ENCODE data around the gene FOXN3. TPM values are rescaled to one million over a fixed set of nuclear protein-coding genes. Genes with fewer than 3 reads are reported as not detected.

FOXN3 gene
- total RNA-seq, 4 donors from 2014 or later, result 66.1 to 130 (median 109) TPM

DNA sequence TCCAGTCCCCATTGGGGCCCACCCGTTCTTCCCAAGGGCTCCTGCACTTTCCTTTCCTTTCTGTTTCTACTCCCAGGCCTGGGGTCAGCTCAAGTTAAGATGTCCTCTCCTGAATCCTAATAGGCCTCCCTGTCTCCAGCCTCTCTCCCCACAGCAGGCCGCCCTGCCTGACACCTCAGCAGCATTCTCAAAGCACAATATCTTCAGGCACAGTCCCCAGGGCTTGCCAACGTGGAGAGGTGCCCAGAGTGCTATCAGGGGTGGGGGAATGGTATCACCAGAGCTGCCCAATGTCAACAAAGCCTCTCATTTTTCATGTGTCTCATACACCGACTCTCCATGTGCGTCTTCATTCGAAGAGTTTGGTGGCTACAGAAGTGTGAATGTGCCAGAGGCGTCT, 123.0 kb downstream of the FOXN3 start:
- Histone ChIP-seq H3K4me1 (peaks cover 0 to 8% (median 3%) of the 10 kb centered on the region in 4 donors), H3K4me3 (no peak overlapping the region), H3K27me3 (no peaks in the 10 kb centered on the region), H3K36me3 (no peaks in the 10 kb centered on the region), H3K9me3 (no peaks in the 10 kb centered on the region), H3K27ac (no peak overlapping the region)
- TF ChIP-seq POLR2AphosphoS5 (IDR thresholded peaks at IDR 0.05) (no peak), POLR2A (IDR thresholded peaks at IDR 0.05) (no peak), EP300 (IDR thresholded peaks at IDR 0.05; ENCODE audit: low read depth) (no peak)
- TF ChIP-seq, protein P1, sequence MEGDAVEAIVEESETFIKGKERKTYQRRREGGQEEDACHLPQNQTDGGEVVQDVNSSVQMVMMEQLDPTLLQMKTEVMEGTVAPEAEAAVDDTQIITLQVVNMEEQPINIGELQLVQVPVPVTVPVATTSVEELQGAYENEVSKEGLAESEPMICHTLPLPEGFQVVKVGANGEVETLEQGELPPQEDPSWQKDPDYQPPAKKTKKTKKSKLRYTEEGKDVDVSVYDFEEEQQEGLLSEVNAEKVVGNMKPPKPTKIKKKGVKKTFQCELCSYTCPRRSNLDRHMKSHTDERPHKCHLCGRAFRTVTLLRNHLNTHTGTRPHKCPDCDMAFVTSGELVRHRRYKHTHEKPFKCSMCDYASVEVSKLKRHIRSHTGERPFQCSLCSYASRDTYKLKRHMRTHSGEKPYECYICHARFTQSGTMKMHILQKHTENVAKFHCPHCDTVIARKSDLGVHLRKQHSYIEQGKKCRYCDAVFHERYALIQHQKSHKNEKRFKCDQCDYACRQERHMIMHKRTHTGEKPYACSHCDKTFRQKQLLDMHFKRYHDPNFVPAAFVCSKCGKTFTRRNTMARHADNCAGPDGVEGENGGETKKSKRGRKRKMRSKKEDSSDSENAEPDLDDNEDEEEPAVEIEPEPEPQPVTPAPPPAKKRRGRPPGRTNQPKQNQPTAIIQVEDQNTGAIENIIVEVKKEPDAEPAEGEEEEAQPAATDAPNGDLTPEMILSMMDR (IDR thresholded peaks at IDR 0.05), result no peak
- no peak for DNase-seq
- WGBS, 2 donors (ENCODE audit: low coverage in 1 of 2), result 91 to 92% methylated on average over 4 to 7 of the region's 7 CpGs
- in situ Hi-C loops (cut with MboI; ENCODE audit: low pct_ligation_motif_present in 1 of 4, low pct_unique_long_range_greater_than_20kb in 1 of 4, low sequenced_read_pairs in 3 of 4), result no loop called here
- intact Hi-C loops (cut with DNase I; ENCODE audit: low total_unique reads), result no loop called here

DNA sequence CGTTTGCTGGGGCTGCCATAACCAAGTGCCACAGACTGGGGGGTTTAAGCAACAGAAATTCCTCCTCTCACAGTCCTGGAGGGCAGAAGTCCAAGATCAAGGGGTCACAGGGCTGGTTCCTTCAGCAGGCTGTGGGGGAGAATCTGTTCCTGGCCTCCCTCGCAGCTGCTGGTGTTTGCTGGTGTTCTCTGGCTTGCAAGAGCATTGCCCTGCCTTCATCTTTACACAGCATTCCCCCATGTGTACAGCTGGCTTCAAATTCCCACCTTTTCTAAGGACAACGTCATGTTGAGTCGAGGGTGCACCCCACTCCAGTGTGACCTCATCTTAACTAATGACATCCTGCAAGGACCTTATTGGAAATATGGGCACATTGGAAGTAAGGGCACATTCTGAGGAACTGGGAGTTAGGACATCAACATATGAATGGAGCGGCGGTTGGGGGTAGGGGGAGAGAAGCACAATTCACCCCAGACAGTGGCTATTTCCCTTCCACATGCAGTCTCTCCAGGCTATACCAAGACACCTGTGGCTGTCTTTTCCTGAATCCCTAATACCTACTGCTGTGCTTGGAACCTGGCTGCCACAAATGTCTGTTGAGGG, 123.6 kb downstream of the FOXN3 start:
- Histone ChIP-seq H3K27ac (no peak overlapping the region), H3K9me3 (no peaks in the 10 kb centered on the region), H3K27me3 (no peaks in the 10 kb centered on the region), H3K36me3 (no peaks in the 10 kb centered on the region), H3K4me1 (peaks cover 0 to 8% (median 3%) of the 10 kb centered on the region in 4 donors), H3K4me3 (no peak overlapping the region)
- WGBS, 2 donors (ENCODE audit: low coverage in 1 of 2), result 93% methylated on average over 6 of the region's 6 CpGs; no CpG with 5 or more reads in 1 of the 2 donors
- in situ Hi-C loops (cut with MboI; ENCODE audit: low pct_ligation_motif_present in 1 of 4, low pct_unique_long_range_greater_than_20kb in 1 of 4, low sequenced_read_pairs in 3 of 4), result no loop called here
- intact Hi-C loops (cut with DNase I; ENCODE audit: low total_unique reads), result no loop called here
- TF ChIP-seq EP300 (IDR thresholded peaks at IDR 0.05; ENCODE audit: low read depth) (no peak), POLR2A (IDR thresholded peaks at IDR 0.05) (no peak), POLR2AphosphoS5 (IDR thresholded peaks at IDR 0.05) (no peak)
- TF ChIP-seq, protein P1 (IDR thresholded peaks at IDR 0.05), result no peak
- no peak for DNase-seq

DNA sequence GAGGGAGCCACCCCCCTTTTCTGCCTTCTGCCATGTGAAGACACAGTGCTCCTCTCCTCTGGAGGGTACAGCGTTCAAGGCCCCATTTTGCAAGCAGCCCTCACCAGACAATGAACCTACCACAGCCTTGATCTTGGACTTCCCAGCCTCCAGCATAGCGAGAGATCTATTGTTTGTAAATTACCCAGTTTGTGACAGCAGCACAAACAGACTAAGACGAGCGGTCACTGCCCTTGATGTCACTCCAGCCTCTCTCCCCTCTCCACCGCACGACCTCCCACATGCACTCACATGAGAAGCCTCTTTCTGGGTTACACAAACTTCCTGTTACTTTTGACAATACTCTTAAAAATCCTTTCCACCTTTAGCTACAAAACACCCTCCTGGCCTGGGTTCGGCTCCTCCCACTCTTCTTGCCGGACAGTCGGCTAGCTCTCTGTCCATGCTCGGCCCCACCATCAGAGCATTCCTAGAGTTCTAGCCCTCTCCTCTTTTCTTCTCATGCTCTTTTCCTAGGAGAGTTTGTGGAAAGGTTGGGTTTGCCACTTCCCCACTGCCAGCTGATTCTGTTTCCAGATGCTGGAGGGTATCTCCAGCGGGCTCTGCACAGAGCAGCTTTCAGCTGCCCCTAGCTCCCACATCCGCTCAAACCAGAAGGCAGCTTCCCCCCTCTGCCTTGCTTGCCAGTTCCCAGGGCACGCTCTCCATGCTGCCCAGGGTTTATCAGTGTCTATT, 124.3 kb downstream of the FOXN3 start:
- Histone ChIP-seq H3K27ac (no peak overlapping the region), H3K27me3 (no peaks in the 10 kb centered on the region), H3K9me3 (no peaks in the 10 kb centered on the region), H3K36me3 (no peaks in the 10 kb centered on the region), H3K4me3 (no peak overlapping the region), H3K4me1 (peaks cover 0 to 7% (median under 1%) of the 10 kb centered on the region in 4 donors)
- intact Hi-C loops (cut with DNase I; ENCODE audit: low total_unique reads), result no loop called here
- TF ChIP-seq, protein P1 (IDR thresholded peaks at IDR 0.05), result no peak
- TF ChIP-seq POLR2A (IDR thresholded peaks at IDR 0.05) (no peak), EP300 (IDR thresholded peaks at IDR 0.05; ENCODE audit: low read depth) (no peak), POLR2AphosphoS5 (IDR thresholded peaks at IDR 0.05) (no peak)
- in situ Hi-C loops (cut with MboI; ENCODE audit: low pct_ligation_motif_present in 1 of 4, low pct_unique_long_range_greater_than_20kb in 1 of 4, low sequenced_read_pairs in 3 of 4), result no loop called here
- no peak for DNase-seq
- 80 to 91% methylated on average over 8 to 13 of the region's 13 CpGs for WGBS, 2 donors (ENCODE audit: low coverage in 1 of 2)

DNA sequence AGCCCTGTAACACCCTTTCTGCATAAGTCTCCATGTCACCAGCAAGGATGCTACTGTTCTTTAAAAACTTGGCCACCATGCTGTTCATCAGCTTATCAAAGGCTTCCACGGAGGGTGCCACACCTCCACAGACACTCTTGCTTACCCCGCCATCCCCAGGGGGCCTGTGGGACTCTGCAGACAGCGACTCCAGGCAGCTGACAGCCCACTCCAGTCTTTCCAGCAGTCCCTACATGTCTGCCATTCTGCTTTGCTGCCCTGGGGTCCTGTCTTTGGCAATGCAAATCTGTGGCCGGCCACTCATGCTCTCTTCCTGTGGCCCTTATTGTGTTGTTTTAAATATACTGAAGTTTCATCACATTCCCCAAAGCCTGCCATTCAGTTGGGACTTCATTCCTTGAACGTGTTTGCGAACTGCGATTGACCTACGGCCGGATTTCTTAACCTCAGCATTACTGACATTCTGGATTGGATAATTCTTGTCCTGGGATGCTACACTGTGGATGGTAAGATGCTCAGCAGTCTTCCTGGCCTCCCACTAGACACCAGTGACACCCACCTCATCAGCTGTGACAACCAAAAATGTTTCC, 125.6 kb downstream of the FOXN3 start:
- Histone ChIP-seq H3K36me3 (no peaks in the 10 kb centered on the region), H3K27me3 (no peaks in the 10 kb centered on the region), H3K4me1 (peaks cover 0 to 5% (median 0%) of the 10 kb centered on the region in 4 donors), H3K4me3 (no peak overlapping the region), H3K27ac (no peak overlapping the region), H3K9me3 (no peaks in the 10 kb centered on the region)
- 87 to 91% methylated on average over 5 to 9 of the region's 9 CpGs for WGBS, 2 donors (ENCODE audit: low coverage in 1 of 2)
- DNase-seq, result no peak
- intact Hi-C loops (cut with DNase I; ENCODE audit: low total_unique reads) (no loop called here), in situ Hi-C loops (cut with MboI; ENCODE audit: low pct_ligation_motif_present in 1 of 4, low pct_unique_long_range_greater_than_20kb in 1 of 4, low sequenced_read_pairs in 3 of 4) (no loop called here)
- TF ChIP-seq, protein P1 (IDR thresholded peaks at IDR 0.05), result no peak
- TF ChIP-seq EP300 (IDR thresholded peaks at IDR 0.05; ENCODE audit: low read depth) (no peak), POLR2AphosphoS5 (IDR thresholded peaks at IDR 0.05) (no peak), POLR2A (IDR thresholded peaks at IDR 0.05) (no peak)

Measured in transverse colon (tissue), 4 donors.